Posterior vena cava (tissue), 2 donors: Measurements from ENCODE around the gene KRTAP19-1. TPM values are rescaled to one million over a fixed set of nuclear protein-coding genes. Genes with fewer than 3 reads are reported as not detected.
"Not testable (repeated sequence)": the region's sequence is repeated elsewhere in the genome, so short reads cannot be mapped to it uniquely, and the experiment has no call there.

Experiments
- DNase-seq: peaks from one replicate; pipeline ENCODE4 v3.0.0-alpha.2; 2020; ENCODE audit warnings: low spot score
- intact Hi-C, 2 donors: fragments of 100-400 bp; cut with DNase I; formaldehyde crosslinking; loops; one replicate each; pipeline versions ENCODE4 v1.14.1 to v1.14.2; 2022 to 2023
- long read RNA-seq, 2 donors: library from polyadenylated mRNA; unstranded; transcript quantifications; one replicate each; pipeline ENCODE4 v2.0.0, GENCODE V29; 2020 to 2021
- total RNA-seq, 2 donors: library from RNA; stranded (reverse); fragmentation: NEBNext Ultra II Directional; extraction: Animal tissue kit (Norgen Biotek cat#: 25700); gene quantifications; one replicate each; pipeline ENCODE4 v1.2.1, GENCODE V29; 2021
- donor health status: DM: yes; HTN: yes; CAD: no.
- donor health status: DM: yes; HTN: yes; CAD: no.

The KRTAP19-1 gene
- not detected for total RNA-seq
- long read RNA-seq, donor 1 = 0 reads
- long read RNA-seq, donor 2 = 0 reads

DNA sequence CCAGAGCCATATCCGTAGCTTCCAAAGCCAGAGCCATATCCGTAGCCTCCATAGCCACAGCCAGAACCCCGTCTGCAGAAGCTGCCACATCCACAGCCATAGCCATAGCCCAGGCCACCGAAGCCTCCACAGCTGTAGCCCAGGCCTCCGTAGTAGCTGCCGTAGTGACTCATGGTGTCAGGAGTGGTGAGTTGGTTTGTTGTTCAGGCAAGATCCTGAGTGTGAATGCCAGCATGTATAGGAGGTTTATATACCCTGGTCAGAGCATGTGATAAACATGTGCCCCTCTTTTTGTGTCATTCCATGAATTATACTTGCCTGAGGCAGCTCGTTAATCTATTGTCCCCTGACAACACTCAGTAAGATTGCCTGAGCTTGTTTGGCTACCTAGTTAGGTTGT, at the start of gene KRTAP19-1:
Gene KRTAP19-1, minus strand, starts transcription at position 223 of the 400 bp plus-strand sequence. Its CDS starts 50 bp downstream, at position 173.
- no peak for DNase-seq
- intact Hi-C loops = no loop called here

DNA sequence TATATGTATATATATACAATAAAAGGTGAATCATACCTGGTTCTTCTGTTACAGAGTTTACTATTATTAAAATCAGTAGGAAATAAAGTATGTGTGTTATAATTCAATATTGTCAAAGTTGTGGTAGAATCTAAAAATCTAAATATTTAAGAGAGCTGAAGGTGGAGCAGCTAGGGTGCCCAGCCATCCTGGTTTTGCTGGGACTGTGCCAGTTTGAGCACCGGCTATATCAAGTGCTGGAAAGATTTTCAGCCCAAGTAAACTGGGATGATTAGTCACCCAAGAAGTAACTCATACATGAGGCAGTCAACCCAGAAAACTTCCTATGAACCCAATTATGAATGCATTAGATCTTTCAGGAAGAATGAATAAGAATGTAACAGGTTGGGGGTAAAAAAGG, 38.7 kb upstream of the KRTAP19-1 start:
- intact Hi-C loops = no loop called here
- DNase-seq = no peak

DNA sequence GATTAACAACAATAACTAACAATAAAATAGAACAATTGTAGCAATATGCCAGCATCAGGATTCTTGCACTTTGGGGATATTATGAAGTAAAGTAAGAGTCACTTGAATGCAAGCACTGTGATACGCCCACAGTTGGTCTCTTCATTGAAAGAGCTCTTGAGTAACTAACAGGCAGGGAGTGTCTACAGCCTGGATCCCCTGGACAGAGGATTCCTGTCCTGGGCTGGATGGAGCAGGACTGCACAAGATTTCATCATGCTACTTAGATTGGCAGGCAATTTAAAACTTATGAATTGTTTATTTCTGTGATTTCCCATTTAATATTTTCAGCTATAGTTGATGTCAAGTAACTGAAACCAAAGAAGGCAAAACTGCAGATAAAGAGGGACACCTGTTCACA, 35.5 kb upstream of the KRTAP19-1 start:
- intact Hi-C loops = no loop called here
- DNase-seq = no peak

DNA sequence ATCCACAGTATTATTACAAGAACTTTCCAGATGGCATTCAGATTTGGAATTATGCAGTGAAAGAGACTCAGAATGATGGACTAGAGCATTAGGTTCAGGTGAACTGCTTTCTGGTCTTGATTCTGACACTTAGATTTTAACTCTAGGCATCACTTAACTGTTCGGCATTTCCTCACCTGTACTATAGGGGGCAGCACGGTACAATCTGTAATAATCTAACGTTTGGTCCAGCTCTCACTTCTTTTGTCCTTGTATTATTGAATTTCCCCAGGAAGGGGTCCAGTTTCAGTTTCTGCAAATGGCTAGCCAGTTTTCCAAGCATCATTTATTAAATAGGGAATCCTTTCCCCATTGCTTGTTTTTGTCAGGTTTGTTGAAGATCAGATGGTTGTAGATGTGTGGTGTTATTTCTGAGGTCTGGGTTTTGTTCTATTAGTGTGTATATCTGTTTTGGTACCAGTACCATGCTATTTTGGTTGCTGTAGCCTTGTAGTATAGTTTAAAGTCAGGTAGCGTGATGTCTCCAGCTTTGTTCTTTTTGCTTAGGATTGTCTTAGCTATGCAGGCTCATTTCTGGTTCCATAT, 25.5 kb upstream of the KRTAP19-1 start:
- intact Hi-C loops, DNase-seq: not testable (repeated sequence)

DNA sequence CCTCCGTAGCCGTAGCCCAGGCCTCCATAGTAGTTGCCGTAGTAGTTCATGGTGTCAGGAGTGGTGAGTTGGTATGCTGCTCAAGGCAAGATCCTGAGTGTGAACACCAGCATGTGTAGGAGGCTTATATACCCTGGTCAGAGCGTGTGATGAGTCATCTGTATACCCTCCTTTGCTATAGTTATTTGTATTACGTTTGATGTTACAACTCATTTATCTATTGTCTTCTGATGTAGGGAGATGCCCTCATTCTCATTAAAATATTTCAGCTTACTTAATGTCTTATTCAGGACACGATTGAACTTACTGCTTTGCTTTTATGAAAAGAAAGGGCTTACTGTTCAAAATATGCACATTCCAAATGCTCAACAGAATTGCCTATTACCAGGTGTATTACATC, 21.9 kb upstream of the KRTAP19-1 start, which contains the start of gene KRTAP19-5:
Gene KRTAP19-5, minus strand, starts transcription at position 101 of the 400 bp plus-strand sequence. Its CDS starts 51 bp downstream, at position 50.
- intact Hi-C loops = no loop called here
- no peak for DNase-seq

DNA sequence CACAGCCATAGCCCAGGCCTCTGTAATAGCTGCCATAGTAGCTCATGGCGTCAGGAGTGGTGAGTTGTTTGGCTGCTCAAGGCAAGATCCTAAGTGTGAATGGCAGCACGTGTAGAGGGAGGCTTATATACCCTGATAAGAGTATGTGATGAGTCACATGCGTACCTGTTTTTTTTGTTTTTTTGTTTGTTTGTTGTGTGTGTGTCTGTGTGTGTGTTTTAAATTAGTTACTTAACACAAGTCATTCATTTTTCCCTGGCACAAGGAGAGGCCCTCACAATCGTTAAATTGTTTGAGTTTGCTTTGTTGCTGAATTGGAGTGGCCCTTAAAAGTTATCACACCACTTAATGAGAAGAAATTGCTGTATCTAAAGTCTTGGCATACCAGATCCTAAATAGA, 16.9 kb upstream of the KRTAP19-1 start, which contains the start of gene KRTAP19-4:
Gene KRTAP19-4, minus strand, starts transcription at position 101 of the 400 bp plus-strand sequence. Its CDS starts 55 bp downstream, at position 46.
- intact Hi-C loops = no loop called here
- DNase-seq = no peak

DNA sequence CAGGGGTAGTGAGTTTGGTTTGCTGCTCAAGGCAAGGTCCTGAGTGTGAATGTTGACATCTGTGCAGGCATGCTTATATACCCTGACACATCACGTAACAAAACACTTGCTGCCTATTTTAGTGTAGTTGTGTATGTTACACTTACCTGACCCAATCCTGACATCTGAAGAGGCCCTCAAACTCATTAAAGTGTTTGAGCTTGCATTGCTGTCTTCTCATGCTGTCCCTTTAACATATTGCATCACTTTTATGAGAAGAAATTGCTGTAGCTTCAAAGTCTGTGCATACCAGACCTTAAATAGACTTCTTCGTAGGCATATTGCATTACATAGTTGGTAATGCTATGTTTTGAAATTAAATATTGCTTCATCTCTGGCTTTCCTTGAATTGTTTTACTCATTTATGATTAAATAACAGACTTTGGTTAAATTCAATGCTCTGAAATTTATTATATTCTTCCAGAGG, 11.8 kb upstream of the KRTAP19-1 start, which contains the start of gene KRTAP19-3:
Gene KRTAP19-3, minus strand, starts transcription at position 51 of the 466 bp plus-strand sequence. CDS start 56 bp downstream, outside the sequence.
- no peak for DNase-seq
- intact Hi-C loops = no loop called here

DNA sequence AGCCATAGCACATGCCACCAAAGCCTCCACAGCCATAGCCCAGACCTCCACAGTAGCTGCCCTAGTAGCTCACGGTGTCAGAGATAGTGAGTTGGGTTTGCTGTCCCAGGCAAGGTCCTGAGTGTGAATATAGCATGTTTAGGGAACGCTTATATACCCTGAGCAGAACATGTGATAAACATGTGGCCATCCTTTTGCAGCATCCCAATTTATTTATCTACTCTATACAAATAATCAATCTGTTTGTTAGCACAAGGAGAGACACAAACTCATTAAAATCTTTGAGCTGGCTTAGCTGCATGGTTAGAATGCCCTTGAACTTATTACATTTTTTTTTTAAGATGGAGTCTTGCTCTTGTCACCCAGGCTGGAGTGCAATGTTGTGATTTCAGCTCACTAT, 7.2 kb upstream of the KRTAP19-1 start, which contains the start of gene KRTAP19-2:
Gene KRTAP19-2, minus strand, starts transcription at position 101 of the 400 bp plus-strand sequence. Its CDS starts 88 bp downstream, at position 13.
- intact Hi-C loops = no loop called here

DNA sequence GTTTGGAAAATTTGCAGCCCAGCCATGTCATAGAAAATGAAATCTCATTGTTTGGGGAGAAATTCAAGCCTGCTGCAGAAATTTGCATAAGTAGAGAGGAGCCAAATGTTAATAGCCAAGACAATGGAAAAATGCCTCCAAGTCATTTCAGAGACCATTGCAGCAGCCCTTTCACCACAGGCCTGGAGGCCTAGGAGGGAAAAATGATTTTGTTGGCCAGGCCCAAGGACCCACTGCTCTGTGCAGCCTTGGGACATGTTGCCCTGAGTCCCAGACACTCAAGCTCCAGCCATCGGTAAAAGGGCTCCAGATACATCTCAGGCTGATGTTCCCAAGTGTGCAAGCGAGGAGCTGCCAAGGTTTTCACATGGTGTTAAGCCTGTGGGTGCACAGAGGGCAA, 6.0 kb upstream of the KRTAP19-1 start:
- no peak for DNase-seq
- intact Hi-C loops = no loop called here

More for the DNA sequence above, 7.2 kb upstream of the KRTAP19-1 start, which contains the start of gene KRTAP19-2:
- DNase-seq = no peak

DNA sequence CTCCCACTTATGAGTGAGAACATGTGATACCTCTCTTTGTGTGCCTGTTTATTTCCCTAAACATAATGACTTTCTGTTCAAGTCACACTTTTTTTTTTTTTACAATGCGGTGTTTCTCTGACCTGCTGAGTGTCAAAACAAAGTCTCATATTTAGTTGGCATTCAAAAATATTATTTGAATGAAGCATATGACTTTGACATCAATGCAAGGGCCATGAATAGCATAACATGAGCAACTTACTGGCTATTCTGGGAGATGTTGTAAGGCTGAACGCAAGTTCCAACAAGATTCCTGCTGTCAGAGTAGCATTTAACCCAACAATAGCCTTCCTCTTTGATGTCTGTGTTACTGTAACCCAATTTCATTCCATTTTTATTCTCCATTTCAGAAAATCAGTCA, 2.0 kb upstream of the KRTAP19-1 start:
- intact Hi-C loops = no loop called here

DNA sequence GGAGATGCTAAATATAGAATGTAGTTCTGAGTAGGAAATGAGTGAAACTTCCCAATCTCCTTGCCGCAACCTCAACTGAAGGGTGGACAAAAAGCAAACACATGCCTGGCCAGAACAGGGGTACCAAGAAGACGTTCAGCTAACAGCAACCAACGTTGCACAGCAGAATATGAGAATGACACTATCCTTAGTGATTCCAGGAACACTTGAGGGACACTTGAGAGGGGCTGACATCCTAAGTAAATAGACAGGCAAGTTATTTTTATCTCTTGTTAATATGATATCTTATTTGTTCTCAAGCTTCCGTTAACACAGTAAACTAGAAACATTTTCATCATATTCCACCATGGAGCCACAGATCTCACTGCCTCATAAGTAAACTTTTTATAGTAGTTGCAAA, 908 bp downstream of the KRTAP19-1 start:
- intact Hi-C loops = no loop called here
- DNase-seq = no peak

More for the DNA sequence above, 2.0 kb upstream of the KRTAP19-1 start:
- no peak for DNase-seq

DNA sequence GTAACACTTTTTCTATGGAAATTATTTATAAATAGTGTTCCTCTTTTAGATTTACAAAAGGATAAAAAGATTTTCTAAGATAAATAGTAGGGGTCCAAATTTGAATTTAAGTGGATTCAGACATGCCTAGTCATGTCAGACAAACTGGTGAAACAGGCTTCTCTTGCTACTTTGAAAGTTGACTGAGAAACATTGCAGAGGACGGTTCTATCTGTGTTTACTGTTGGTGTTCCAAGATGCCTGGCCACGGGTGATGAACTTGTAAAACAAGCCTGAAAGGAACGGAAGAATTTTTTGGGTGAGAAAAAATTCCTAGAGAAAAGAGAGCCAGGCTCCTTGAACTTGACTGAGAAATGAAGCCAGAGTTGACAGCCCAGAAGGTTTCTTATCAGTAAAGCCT, 2.2 kb downstream of the KRTAP19-1 start:
- intact Hi-C loops = no loop called here
- no peak for DNase-seq

DNA sequence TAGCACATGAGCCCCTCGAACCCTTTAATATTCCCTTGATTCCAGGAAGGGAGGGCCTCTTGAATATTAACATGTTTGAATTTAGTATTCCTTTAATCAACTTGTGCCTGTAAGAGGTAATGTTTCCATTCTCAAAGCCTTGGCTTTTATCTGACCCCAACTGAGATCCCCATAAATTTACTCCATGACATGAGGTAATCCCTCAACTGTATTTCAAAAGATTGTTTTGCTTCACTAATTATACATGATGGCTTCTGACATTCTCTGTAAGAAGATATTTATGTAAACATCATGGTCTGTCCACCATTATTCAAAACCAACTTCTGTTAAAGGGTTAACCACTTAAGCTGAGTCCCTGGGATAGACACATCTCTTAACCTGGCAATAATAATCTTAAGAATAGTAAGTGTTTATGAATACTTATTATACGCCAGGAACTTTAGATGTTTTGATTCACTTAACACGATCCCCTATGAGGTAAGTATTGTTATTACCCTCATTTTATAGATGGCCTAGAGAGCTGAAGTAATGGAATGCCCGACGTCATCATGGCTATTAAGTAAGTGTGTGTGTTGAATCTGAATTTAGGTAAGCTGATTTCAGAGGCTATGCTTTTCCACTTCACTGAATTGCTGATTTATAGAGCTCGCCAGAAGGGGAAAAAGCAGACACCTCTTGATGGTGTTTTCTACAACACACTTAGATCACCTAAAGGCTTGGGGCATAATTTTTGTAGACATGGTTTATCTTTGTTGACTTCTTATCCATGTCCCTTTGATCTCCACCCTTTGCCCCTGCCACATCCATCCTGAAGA, 11.1 kb downstream of the KRTAP19-1 start:
- intact Hi-C loops = no loop called here
- no peak for DNase-seq

DNA sequence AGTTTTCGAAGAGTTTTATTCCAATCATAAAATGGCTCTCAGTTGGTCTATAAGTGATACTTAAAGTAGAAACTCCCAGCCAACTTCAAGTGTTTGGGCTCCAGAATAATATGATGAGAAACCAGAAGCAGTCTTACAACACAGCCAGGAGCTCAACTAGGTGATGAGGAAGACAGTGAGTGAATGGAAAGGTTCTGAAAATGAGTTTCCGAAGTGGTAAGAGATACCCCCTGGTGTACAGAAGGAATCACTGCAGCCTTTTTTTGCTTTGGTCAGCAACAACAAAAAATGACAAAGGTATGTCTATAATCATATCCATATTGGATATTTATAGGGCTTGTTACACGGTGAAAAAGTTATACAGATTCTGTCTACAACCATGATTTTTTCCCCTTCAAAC, 16.5 kb downstream of the KRTAP19-1 start:
- DNase-seq = no peak
- intact Hi-C loops = no loop called here

DNA sequence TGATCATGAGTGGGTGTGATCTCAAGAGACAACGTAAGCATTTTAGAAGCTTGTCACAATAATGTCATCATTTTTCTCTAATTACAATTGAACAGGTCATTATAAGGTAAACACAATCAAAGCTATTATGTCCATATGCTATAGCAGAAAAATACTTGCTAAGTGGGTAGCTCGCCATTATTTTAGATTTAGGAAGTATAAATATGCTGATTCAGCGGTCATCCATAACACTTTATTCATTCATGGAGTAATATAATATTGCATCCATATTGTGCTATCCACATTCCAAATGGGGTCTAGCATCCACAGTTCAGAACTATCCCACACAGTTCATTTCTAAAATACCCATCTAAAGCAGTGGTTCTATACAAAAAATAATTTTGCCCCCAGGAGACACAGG, 31.7 kb downstream of the KRTAP19-1 start:
- DNase-seq = no peak
- intact Hi-C loops = no loop called here

DNA sequence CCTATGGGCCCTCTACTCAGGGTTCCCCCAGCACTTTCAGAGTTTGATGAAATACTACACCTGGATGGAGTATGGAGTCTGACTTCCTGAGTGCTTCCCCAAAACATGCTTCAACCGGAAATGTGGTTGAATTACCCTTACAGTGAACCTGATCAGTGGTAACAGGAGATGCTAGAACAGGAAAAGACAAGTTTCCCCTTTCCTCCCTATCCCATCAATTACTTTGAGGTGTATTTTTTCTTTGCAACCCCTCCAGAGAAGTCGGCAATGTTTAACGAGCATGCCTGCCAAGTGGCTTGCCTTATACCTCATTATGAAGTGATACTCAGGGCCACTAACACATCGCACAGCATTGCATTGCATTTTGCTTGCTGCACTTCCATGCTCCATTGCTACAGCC, 33.1 kb downstream of the KRTAP19-1 start:
- intact Hi-C loops = no loop called here

DNA sequence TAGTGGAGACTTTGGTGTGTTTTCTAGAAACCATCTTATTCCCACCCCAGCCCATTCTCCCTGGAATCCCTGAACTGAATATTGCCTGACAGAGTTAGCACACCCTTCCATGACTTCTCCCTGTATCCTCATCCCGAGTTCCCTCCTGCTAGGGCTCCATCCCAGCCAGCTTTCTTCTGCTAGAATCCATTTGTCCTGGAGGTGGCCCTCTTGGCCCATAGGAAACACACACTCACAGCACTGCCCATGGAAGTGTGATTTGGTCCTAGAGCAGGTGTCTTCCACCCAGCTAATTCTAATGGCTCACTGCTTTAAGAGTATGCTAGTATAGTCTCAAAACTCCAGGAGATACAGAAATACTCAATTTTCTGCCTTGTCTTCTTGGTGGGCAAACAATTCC, 36.0 kb downstream of the KRTAP19-1 start:
- intact Hi-C loops = no loop called here

More for the DNA sequence above, 33.1 kb downstream of the KRTAP19-1 start:
- DNase-seq = no peak

DNA sequence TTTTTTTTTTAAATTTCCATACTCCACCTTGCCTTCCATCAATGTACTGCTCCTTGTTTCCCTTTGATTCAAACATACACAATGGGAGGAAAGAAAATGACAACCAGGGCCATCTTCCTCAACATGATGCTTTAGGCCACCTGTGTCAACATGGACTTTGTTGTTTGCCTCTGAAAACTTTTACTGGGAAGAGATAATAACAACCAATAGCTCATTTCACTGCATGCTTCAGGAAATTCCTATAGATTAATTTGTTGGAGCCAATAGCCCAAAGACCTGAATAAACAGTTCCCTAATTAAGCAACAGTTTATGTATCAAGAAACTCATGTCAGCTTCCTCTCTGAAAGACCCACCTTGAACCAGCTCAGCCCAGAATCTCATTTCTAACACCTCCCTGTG, 36.9 kb downstream of the KRTAP19-1 start:
- intact Hi-C loops = no loop called here

More for the DNA sequence above, 36.0 kb downstream of the KRTAP19-1 start:
- no peak for DNase-seq

DNA sequence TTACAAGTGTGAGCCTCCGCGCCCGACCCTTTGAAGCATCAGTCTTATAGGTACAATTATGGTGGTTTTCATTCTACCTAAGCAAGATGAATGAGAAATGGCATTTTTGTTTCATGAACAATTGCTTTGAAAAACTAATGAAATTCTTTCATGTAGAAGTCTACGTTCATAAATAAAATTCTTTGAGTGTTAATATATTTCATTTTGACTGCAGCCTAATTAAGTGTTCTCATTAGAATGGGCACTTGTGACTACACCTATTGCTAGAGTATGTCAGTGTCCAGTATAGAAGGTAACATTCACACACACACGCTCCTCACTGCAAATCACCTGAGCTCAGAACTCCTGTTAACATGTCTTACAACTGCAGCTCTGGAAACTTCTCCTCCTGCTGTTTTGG, 40.2 kb downstream of the KRTAP19-1 start, which contains the start of gene KRTAP15-1:
Gene KRTAP15-1, plus strand, starts transcription at position 301 of the 400 bp plus-strand sequence. Its CDS starts 53 bp downstream, at position 354.
- intact Hi-C loops = no loop called here

More for the DNA sequence above, 36.9 kb downstream of the KRTAP19-1 start:
- no peak for DNase-seq

More for the DNA sequence above, 40.2 kb downstream of the KRTAP19-1 start, which contains the start of gene KRTAP15-1:
- DNase-seq = no peak
